ENCODE results near the gene SCN1B. TPM values are rescaled to one million over a fixed set of nuclear protein-coding genes. Genes with fewer than 3 reads are reported as not detected.

Gene SCN1B
- total RNA-seq, 1 experiment from 2014 or later, result 8.0 TPM

DNA sequence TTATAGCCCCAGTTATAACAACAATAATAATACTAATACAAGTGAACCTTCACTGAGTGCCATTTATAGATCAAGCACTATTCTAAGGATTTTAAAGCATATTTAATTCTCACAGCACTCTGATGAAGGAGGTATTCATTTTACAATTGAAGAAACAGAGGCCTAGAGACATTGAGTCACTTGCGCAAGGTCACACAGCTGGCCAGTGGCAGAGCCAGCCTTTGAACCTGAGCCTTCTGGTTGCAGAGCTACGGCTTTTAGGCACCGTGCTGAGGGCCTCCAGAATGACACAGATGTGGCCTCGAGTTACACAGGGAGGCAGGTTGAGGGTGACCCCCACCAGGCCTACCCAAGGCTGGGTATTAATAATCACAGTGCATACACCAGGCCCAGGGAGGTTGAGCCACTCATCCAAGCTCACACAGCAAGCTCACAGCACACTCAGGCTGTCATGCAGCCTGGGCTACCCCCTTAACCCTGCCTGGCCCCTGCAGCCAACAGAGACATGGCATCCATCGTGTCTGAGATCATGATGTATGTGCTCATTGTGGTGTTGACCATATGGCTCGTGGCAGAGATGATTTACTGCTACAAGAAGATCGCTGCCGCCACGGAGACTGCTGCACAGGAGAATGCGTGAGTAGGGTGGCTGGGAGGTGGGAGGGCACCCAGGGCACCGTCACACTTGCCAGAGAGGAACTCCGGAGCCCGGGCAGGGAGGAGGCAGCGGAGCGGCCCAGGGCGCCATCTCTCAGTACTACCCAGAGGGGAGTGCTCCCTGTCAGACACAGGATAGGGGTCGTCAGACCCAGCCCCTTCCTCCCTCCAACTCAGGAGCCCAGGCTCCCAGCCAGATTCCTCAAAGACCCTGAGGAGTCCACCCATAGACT is 8.6 kb downstream of the SCN1B start (continued):
- no peak for TF ChIP-seq TEAD1 (CRISPR knock-in tag; IDR thresholded peaks at IDR 0.05)

DNA sequence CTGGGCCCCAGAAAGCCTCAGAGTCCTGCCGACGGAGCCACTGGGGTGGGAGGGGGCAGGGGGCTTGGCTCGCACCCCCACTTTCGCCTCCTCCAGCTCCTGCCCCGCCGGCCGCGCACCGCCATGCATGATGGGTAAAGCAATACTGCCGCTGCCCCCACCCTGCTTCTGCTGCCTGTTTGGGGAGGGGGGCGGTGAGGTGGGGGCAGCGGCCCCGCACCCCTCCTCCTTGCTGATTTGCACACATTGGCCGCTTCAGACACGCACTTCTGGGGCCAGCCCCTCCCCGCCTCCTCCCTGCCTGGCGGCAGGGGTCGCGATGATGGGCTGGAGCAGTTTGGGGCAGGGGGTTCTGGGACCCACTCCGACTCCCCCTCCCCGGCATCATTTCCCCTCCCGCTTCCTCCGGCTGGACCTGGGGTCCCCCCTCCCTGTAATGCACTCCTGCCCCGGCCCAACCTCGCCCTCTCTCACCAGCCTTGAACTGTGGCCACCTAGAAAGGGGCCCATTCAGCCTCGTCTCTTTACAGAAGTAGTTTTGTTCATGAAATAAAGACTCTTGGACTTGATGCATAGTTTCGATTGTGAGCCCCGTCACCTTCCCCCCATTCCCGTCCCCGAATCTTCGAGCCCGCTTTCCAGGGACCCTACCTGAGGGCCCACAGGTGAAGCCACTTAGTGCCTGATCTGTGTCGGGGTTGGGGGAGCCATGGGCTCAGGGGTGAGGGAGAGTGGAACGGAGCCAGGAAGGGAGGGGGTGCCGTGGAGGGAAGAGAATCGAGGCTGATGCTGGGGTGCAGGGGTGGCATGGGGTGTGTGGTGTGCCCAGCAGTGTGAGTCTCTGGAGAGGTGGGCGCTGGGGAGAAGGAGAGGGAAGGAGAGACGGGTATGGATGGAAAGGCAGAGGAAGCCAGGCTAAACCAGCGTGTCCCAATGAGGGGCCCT is 9.9 kb downstream of the SCN1B start:
- TF ChIP-seq ZNF219 (CRISPR knock-in tag; IDR thresholded peaks at IDR 0.05; ENCODE audit: borderline replicate concordance) (no peak), ZBTB21 (CRISPR knock-in tag; IDR thresholded peaks at IDR 0.05; ENCODE audit: borderline replicate concordance) (0 out of 2 replicates have a peak, but pooled peaks have one; percentile 10)
- DNase-seq (ENCODE audit: low spot score) (no peak), ATAC-seq (no peak)
- H3K4me1 Mint-ChIP-seq, result peaks cover 45% of the 10 kb centered on the region
- peak overlapping the region; percentile 63 for H3K27ac Mint-ChIP-seq
- no peaks in the 10 kb centered on the region for H3K27me3 Mint-ChIP-seq (ENCODE audit: low read depth)
- CTCF ChIA-PET, result interaction anchor here (1.3 kb wide), 1 partner anchor 201 kb away, joined by 4 read pairs; no protein-coding TSS in a partner anchor
- peak overlapping the region; percentile 53 for H3K4me3 Mint-ChIP-seq
- POLR2A ChIA-PET, result interaction anchor here (0.5 kb wide), 1 partner anchor 41 kb away, joined by 3 read pairs; no protein-coding TSS in a partner anchor
- no peaks in the 10 kb centered on the region for H3K9me3 Mint-ChIP-seq
- no peaks in the 10 kb centered on the region; the same call in 1 of the 2 replicates for H3K36me3 Mint-ChIP-seq

DNA sequence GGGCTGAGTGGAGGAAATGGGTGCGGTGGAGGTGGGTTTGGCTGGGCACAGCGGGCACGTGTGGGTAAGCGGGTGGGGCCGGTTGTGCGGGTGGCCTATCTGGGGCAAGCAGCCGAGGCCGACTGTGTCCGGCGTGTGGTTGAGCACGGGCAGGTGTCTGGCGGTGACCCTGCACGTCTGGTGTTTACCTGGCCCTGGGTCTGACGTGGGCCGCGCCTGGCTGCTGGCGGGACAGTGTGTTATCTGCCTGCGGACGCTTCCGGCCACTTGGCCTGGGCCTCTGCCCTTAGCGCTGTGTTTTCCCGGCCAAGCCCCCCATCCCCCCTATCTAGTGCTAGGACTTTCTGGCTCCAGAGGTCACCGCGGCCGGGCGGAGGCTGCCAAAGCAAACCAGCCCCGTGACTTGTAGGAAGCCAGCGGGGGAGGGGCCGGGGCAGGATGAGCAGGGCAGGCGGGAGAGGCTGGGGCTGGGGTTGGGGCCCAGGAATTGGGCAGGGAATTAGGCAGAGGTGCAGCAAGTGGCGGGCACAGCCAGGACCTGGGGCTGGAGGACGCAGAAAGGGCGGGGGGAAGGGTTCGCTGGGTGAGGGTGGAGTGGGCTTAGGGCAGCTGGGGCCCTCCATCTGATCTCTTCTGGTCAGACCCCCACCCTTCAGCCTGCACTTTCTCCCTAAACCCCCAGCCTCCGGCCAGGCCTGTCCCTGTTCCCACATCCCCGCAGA is 10.7 kb downstream of the SCN1B start:
- no peaks in the 10 kb centered on the region; the same call in 1 of the 2 replicates for H3K36me3 Mint-ChIP-seq
- peak overlapping the region; percentile 53 for H3K4me3 Mint-ChIP-seq
- peak; percentile 81 for DNase-seq (ENCODE audit: low spot score)
- peak; percentile 58 for ATAC-seq
- POLR2A ChIA-PET, result interaction anchor here (0.6 to 1.0 kb wide), 2 partner anchors 15 to 165 kb away, joined by 3 to 5 read pairs; no protein-coding TSS in a partner anchor
- no peaks in the 10 kb centered on the region for H3K27me3 Mint-ChIP-seq (ENCODE audit: low read depth)
- peaks cover 53% of the 10 kb centered on the region for H3K4me1 Mint-ChIP-seq
- peak overlapping the region; percentile 63 for H3K27ac Mint-ChIP-seq
- H3K9me3 Mint-ChIP-seq, result no peaks in the 10 kb centered on the region
- CTCF ChIA-PET, result interaction anchor here (0.6 to 1.6 kb wide), 8 partner anchors 9 to 202 kb away, joined by 3 to 9 read pairs (median 4); partner anchors contain the start of gene LGI4
- TF ChIP-seq, protein P1, sequence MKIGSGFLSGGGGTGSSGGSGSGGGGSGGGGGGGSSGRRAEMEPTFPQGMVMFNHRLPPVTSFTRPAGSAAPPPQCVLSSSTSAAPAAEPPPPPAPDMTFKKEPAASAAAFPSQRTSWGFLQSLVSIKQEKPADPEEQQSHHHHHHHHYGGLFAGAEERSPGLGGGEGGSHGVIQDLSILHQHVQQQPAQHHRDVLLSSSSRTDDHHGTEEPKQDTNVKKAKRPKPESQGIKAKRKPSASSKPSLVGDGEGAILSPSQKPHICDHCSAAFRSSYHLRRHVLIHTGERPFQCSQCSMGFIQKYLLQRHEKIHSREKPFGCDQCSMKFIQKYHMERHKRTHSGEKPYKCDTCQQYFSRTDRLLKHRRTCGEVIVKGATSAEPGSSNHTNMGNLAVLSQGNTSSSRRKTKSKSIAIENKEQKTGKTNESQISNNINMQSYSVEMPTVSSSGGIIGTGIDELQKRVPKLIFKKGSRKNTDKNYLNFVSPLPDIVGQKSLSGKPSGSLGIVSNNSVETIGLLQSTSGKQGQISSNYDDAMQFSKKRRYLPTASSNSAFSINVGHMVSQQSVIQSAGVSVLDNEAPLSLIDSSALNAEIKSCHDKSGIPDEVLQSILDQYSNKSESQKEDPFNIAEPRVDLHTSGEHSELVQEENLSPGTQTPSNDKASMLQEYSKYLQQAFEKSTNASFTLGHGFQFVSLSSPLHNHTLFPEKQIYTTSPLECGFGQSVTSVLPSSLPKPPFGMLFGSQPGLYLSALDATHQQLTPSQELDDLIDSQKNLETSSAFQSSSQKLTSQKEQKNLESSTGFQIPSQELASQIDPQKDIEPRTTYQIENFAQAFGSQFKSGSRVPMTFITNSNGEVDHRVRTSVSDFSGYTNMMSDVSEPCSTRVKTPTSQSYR (CRISPR knock-in tag; IDR thresholded peaks at IDR 0.05), result 0 out of 2 replicates have a peak, but pooled peaks have one; percentile 76
- TF ChIP-seq, protein P2, sequence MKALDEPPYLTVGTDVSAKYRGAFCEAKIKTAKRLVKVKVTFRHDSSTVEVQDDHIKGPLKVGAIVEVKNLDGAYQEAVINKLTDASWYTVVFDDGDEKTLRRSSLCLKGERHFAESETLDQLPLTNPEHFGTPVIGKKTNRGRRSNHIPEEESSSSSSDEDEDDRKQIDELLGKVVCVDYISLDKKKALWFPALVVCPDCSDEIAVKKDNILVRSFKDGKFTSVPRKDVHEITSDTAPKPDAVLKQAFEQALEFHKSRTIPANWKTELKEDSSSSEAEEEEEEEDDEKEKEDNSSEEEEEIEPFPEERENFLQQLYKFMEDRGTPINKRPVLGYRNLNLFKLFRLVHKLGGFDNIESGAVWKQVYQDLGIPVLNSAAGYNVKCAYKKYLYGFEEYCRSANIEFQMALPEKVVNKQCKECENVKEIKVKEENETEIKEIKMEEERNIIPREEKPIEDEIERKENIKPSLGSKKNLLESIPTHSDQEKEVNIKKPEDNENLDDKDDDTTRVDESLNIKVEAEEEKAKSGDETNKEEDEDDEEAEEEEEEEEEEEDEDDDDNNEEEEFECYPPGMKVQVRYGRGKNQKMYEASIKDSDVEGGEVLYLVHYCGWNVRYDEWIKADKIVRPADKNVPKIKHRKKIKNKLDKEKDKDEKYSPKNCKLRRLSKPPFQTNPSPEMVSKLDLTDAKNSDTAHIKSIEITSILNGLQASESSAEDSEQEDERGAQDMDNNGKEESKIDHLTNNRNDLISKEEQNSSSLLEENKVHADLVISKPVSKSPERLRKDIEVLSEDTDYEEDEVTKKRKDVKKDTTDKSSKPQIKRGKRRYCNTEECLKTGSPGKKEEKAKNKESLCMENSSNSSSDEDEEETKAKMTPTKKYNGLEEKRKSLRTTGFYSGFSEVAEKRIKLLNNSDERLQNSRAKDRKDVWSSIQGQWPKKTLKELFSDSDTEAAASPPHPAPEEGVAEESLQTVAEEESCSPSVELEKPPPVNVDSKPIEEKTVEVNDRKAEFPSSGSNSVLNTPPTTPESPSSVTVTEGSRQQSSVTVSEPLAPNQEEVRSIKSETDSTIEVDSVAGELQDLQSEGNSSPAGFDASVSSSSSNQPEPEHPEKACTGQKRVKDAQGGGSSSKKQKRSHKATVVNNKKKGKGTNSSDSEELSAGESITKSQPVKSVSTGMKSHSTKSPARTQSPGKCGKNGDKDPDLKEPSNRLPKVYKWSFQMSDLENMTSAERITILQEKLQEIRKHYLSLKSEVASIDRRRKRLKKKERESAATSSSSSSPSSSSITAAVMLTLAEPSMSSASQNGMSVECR (CRISPR knock-in tag; IDR thresholded peaks at IDR 0.05; ENCODE audit: borderline replicate concordance), result peak; percentile 68; the same call in 1 of the 2 replicates
- TF ChIP-seq ETV6 (CRISPR knock-in tag; IDR thresholded peaks at IDR 0.05) (peak; percentile 59; the same call in 1 of the 2 replicates), TEAD4 (CRISPR knock-in tag; IDR thresholded peaks at IDR 0.05) (no peak), JAZF1 (CRISPR knock-in tag; IDR thresholded peaks at IDR 0.05) (no peak)
- TF ChIP-seq, protein P3, sequence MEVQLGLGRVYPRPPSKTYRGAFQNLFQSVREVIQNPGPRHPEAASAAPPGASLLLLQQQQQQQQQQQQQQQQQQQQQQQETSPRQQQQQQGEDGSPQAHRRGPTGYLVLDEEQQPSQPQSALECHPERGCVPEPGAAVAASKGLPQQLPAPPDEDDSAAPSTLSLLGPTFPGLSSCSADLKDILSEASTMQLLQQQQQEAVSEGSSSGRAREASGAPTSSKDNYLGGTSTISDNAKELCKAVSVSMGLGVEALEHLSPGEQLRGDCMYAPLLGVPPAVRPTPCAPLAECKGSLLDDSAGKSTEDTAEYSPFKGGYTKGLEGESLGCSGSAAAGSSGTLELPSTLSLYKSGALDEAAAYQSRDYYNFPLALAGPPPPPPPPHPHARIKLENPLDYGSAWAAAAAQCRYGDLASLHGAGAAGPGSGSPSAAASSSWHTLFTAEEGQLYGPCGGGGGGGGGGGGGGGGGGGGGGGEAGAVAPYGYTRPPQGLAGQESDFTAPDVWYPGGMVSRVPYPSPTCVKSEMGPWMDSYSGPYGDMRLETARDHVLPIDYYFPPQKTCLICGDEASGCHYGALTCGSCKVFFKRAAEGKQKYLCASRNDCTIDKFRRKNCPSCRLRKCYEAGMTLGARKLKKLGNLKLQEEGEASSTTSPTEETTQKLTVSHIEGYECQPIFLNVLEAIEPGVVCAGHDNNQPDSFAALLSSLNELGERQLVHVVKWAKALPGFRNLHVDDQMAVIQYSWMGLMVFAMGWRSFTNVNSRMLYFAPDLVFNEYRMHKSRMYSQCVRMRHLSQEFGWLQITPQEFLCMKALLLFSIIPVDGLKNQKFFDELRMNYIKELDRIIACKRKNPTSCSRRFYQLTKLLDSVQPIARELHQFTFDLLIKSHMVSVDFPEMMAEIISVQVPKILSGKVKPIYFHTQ (CRISPR knock-in tag; IDR thresholded peaks at IDR 0.05), result no peak
- TF ChIP-seq, protein P4, sequence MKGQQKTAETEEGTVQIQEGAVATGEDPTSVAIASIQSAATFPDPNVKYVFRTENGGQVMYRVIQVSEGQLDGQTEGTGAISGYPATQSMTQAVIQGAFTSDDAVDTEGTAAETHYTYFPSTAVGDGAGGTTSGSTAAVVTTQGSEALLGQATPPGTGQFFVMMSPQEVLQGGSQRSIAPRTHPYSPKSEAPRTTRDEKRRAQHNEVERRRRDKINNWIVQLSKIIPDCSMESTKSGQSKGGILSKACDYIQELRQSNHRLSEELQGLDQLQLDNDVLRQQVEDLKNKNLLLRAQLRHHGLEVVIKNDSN (CRISPR knock-in tag; IDR thresholded peaks at IDR 0.05), result peak; percentile 63; the same call in 1 of the 2 replicates
- TF ChIP-seq, protein P5, sequence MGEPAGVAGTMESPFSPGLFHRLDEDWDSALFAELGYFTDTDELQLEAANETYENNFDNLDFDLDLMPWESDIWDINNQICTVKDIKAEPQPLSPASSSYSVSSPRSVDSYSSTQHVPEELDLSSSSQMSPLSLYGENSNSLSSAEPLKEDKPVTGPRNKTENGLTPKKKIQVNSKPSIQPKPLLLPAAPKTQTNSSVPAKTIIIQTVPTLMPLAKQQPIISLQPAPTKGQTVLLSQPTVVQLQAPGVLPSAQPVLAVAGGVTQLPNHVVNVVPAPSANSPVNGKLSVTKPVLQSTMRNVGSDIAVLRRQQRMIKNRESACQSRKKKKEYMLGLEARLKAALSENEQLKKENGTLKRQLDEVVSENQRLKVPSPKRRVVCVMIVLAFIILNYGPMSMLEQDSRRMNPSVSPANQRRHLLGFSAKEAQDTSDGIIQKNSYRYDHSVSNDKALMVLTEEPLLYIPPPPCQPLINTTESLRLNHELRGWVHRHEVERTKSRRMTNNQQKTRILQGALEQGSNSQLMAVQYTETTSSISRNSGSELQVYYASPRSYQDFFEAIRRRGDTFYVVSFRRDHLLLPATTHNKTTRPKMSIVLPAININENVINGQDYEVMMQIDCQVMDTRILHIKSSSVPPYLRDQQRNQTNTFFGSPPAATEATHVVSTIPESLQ (CRISPR knock-in tag; IDR thresholded peaks at IDR 0.05), result no peak
- TF ChIP-seq, protein P6, sequence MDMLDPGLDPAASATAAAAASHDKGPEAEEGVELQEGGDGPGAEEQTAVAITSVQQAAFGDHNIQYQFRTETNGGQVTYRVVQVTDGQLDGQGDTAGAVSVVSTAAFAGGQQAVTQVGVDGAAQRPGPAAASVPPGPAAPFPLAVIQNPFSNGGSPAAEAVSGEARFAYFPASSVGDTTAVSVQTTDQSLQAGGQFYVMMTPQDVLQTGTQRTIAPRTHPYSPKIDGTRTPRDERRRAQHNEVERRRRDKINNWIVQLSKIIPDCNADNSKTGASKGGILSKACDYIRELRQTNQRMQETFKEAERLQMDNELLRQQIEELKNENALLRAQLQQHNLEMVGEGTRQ (CRISPR knock-in tag; IDR thresholded peaks at IDR 0.05), result peak; percentile 62; the same call in 1 of the 2 replicates
